Measurements from ENCODE around the gene KRTAP4-16.
"Not testable (repeated sequence)": the region's sequence is repeated elsewhere in the genome, so short reads cannot be mapped to it uniquely, and the experiment has no call there.

Gene KRTAP4-16

GRCh38 chr17:41118721-41119120, 16.7 kb upstream of the KRTAP4-16 start:
- no peak for DNase-seq

DNA sequence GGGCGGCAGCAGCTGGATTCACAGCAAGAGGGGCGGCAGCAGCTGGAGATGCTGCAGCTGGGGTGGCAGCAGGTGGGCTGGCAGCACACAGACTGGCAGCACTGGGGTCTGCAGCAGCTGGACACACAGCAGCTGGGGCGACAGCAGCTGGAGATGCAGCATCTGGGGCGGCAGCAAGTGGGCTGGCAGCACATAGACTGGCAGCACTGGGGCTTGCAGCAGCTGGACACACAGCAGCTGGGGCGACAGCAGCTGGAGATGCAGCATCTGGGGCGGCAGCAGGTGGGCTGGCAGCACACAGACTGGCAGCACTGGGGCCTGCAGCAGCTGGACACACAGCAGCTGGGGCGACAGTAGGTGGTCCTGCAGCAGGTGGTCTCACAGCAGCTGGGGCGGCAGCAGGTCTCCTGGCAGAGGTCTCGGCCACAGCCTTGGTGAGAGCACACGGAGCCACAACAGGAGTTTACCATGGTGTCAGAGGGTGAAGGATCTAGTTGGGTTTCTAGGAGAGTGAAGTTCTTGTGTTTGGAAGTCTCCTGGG, 15.9 kb upstream of the KRTAP4-16 start, which contains the start of gene KRTAP4-11:
Gene KRTAP4-11, minus strand, starts transcription at position 528 of the 541 bp plus-strand sequence. Its CDS starts 58 bp downstream, at position 470.
- not testable (repeated sequence) for DNase-seq

DNA sequence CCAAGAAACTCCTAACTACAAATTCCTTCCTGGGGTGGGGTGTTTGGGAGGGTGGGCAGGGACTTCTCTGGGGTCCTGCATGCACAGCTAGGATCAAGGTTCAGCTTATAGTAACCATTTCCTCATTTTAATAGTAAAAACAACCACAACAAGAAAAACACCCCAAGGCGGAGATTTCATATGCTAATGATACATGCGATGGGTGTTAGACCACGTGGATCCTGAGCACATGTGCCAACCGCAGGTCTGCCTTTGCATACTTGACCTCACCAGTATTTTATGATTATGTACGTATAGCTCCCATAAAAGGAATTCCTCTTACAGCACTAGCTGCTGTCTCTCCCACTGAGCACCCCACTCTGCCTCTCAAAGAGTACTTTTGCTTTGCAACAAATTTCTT, 14.3 kb upstream of the KRTAP4-16 start:
- no peak for DNase-seq

- no peak for DNase-seq
Measured at GRCh38 chr17:41111151-41111885, 9.3 kb upstream of the KRTAP4-16 start.

DNA sequence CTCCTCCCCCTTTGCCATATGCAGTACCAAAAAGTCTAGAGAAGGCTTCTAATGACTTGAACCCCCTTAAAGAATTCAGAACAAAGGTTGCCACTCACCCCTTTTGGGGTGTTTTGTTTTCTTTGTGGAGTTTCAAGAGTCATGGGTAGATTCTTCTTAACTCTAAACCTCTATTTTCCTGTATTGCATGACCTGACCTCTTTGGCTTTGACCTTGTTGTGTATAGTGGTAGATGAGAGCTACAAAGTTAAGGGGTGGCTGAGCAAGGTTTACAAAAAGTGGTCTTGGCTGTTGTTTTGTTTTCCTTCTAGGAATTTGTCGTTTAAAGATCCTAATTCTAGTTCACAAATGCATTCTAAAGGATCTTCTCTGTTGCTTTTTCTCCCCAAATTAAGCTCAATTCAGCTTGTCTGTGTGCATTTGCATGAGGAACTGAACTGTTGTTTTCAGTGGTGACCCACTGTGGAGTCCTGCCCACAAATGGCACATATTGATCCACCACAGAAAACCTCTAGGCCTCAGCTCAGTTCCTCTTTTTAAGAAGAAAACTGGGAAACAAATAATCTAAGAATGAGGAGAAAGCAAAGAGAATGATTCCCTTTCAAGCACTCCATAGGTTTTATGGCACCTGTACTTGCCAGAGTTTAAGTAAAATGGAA, 6.8 kb upstream of the KRTAP4-16 start:
- not testable (repeated sequence) for DNase-seq

DNA sequence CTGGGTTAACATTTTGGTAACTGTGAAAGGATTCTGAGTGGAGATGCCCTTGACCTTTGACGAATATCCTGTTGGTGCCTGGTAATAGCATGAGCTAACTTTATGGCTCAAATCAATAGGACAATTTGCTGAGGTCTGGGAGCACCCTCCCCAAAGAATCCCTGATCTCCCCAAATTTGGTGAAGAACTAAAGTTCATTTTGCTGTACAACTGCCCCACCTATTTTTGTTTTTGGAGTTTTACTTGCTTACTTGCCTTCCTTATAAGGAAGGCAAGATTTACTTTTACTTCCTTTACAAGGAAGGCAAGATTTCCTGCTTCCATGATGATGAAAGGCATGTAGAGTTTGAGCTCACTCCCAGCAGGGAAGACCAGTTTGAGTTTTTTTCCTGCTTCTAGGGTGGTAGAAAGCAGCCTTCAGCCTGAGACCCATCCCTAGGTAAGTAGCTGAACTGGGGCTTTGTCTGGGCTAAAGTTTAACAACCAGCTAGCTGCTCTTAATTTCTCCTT, 6.0 kb upstream of the KRTAP4-16 start:
- DNase-seq, result no peak

DNA sequence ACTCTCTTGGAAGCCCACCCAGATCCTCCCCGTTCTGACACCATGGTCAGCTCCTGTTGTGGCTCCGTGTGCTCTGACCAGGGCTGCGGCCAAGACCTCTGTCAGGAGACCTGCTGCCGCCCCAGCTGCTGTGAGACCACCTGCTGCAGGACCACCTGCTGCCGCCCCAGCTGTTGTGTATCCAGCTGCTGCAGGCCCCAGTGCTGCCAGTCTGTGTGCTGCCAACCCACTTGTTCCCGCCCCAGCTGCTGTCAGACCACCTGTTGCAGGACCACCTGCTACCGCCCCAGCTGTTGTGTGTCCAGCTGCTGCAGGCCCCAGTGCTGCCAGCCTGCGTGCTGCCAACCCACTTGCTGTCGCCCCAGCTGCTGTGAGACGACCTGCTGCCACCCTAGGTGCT, 3.3 kb upstream of the KRTAP4-16 start, which contains the start of gene KRTAP4-9:
Gene KRTAP4-9, plus strand, starts transcription at position 43 of the 400 bp plus-strand sequence. Its CDS starts 0 bp downstream, at position 43.
- not testable (repeated sequence) for DNase-seq

GRCh38 chr17:41104386-41105038, 2.5 kb upstream of the KRTAP4-16 start:
- not testable (repeated sequence) for DNase-seq

- DNase-seq, result no peak
Measured at GRCh38 chr17:41103896-41104295, 1.9 kb upstream of the KRTAP4-16 start.

GRCh38 chr17:41099682-41100480, 2.1 kb downstream of the KRTAP4-16 start:
- not testable (repeated sequence) for DNase-seq

GRCh38 chr17:41098481-41098880, 3.5 kb downstream of the KRTAP4-16 start:
- no peak for DNase-seq

GRCh38 chr17:41098042-41098441, 4.0 kb downstream of the KRTAP4-16 start, which contains the start of gene KRTAP4-8:
TSS of gene KRTAP4-8 (minus strand) at chr17:41098142. CDS start at chr17:41098084, 58 bp downstream.
- no peak for DNase-seq

DNA sequence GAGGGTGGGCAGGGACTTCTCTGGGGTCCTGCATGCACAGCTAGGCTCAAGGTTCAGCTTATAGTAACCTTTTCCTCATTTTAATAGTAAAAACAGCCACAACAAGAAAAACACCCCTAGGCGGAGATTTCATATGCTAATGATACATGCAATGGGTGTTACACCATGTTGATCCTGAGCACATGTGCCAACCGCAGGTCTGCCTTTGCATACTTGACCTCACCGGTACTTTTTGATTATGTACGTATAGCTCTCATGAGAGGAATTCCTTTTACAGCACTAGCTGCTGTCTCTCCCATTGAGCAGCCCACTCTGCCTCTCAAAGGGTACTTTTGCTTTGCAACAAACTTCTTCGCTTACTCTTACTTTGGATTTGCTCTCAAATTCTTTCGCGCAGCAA, 6.0 kb downstream of the KRTAP4-16 start:
- DNase-seq, result no peak

DNA sequence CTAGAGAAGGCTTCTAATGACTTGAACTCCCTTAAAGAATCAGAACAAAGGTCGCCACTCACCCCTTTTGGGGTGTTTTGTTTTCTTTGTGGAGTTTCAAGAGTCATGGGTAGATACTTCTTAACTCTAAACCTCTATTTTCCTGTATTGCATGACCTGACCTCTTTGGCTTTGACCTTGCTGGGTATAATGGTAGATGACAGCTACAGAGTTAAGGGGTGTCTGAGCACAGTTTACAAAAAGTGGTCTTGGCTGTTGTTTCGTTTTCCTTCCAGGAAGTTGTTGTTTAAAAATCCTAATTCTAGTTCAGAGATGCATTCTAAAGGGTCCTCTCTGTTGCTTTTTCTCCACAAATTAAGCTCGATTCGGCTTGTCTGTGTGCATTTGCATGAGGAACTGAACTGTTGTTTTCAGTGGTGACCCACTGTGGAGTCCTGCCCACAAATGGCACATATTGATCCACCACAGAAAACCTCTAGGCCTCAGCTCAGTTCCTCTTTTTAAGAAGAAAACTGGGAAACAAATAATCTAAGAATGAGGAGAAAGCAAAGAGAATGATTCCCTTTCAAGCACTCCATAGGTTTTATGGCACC, 13.2 kb downstream of the KRTAP4-16 start:
- not testable (repeated sequence) for DNase-seq

DNA sequence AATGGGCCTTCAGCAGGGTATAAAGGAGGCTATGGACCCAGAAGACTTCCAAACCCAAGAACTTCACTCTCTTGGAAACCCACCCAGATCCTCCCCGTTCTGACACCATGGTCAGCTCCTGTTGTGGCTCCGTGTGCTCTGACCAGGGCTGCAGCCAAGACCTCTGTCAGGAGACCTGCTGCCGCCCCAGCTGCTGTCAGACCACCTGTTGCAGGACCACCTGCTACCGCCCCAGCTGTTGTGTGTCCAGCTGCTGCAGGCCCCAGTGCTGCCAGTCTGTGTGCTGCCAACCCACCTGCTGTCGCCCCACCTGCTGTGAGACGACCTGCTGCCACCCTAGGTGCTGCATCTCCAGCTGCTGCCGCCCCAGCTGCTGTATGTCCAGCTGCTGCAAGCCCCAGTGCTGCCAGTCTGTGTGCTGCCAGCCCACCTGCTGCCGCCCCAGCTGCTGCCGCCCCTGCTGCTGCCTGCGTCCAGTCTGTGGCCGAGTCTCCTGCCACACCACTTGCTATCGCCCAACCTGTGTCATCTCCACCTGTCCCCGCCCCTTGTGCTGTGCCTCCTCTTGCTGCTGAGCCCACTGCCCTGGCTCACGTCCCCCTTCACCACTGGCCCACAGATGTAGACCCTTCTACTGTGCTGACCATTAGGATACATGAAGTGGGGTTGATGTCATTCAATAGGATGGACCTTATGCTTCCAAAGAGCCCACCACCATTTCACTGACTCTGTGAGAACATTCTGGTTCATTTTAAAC, 17.7 kb downstream of the KRTAP4-16 start, which contains the start of gene KRTAP4-7:
Gene KRTAP4-7, plus strand, starts transcription at position 51 of the 757 bp plus-strand sequence. Its CDS starts 57 bp downstream, at position 108.
- DNase-seq, result not testable (repeated sequence)

GRCh38 chr17:41083427-41083826, 18.6 kb downstream of the KRTAP4-16 start:
- not testable (repeated sequence) for DNase-seq

GRCh38 chr17:41082626-41083025, 19.4 kb downstream of the KRTAP4-16 start:
- no peak for DNase-seq

DNA sequence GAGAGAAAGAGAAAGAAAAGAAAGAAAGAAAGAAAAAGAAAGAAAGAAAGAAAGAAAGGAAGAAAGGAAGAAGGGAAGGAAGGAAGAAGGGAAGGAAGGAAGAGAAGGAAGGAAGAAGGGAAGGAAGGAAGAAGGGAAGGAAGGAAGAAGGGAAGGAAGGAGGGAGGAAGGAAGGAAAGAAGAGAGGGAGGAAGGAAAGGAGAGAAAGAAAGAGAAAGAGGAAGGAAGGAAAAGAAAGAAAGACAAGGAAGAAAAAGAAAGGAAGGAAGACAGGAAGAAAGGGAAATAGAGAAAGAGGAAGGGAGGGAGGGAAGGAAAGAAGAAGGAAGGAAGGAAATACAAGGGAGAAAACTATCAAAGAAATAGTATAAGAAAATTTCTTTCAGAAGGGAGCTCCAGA, 25.2 kb downstream of the KRTAP4-16 start:
- no peak for DNase-seq

DNA sequence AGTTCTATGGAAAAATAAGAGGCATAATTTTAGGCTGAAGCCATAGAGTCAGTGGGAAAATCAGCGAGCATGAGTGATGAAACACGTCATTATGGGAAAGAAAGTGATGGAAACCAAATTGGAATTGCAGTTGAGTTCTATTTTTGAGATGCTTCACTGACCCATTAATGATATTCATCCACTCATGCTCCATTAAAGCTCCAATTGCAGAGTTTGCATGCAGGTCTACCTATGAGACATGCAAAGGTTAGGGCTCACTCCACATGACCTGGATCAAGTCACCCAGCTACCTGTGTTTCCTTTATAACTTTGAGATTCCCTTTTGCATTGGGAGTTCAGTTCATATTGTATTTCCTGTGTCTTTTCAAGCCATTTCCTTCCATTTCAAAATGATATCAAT, 28.3 kb downstream of the KRTAP4-16 start:
- no peak for DNase-seq

DNA sequence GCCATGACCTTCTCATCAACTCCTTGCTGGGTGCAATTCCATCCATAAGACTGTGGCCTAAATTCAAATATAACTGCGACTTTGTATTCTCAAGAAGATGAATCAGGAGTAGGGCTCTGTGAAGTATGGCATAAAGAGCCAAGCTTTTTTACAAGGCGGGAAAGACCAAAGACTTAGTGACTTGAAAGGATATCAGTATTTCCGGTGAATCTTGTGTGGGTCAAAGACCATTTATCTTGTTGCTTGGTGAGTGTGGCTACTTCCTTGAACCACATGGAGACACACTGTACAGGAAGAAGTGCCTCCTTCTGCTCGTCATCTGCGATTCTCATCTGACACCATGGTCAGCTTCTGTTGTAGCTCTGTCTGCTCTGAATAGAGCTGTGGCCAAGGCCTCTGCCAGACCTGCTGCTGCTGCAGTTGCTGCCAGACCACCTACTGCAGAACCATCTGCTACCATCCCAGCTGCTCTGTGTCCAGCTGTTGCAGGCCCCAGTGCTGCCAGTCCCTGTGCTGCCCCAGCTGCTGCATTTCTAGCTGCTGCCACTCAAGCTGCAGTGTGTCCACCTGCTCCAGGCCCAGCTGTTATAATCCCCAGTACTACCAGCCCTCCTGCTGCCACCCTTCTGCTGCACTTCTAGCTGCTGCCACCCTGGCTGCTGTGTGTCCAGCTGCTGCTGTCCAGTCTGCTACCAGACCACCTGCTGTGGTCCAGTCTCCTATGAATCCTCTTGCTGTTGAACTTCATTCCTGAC, 30.2 kb downstream of the KRTAP4-16 start:
- DNase-seq, result no peak

Data from stimulated activated CD4-positive, alpha-beta T cell treated with anti-CD3 and anti-CD28 coated beads, Interleukin-2, amount 100 ng/mL, for 24 hours (primary cell).